ENCODE measurements around the gene STRA6.

GRCh38 chr15:74156678-74157411, 45.7 kb downstream of the STRA6 start:
- TF ChIP-seq, protein P1, sequence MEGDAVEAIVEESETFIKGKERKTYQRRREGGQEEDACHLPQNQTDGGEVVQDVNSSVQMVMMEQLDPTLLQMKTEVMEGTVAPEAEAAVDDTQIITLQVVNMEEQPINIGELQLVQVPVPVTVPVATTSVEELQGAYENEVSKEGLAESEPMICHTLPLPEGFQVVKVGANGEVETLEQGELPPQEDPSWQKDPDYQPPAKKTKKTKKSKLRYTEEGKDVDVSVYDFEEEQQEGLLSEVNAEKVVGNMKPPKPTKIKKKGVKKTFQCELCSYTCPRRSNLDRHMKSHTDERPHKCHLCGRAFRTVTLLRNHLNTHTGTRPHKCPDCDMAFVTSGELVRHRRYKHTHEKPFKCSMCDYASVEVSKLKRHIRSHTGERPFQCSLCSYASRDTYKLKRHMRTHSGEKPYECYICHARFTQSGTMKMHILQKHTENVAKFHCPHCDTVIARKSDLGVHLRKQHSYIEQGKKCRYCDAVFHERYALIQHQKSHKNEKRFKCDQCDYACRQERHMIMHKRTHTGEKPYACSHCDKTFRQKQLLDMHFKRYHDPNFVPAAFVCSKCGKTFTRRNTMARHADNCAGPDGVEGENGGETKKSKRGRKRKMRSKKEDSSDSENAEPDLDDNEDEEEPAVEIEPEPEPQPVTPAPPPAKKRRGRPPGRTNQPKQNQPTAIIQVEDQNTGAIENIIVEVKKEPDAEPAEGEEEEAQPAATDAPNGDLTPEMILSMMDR (IDR thresholded peaks at IDR 0.05) = no peak
- no peak for TF ChIP-seq POLR2A (IDR thresholded peaks at IDR 0.05)
